WI38 (cell line): ENCODE data around the gene TRIO.

ENCODE experiments used
- H3K4me3 ChIP-seq: 2 replicates; pipeline ENCODE4 v1.5.1; 2011; ENCODE audit warnings: low read depth, mild to moderate bottlenecking, control low read depth, low read length
- CTCF ChIP-seq: IDR thresholded peaks from 2 replicates; pipeline ENCODE4 v1.5.1; 2012; ENCODE audit warnings: low read depth, mild to moderate bottlenecking, control low read depth, low read length

Gene TRIO

GRCh38 chr5:14405267-14405666, 262.1 kb downstream of the TRIO start:
- no peak overlapping the region for H3K4me3 ChIP-seq
- peak; percentile 27; the same call in 1 of the 2 replicates for TF ChIP-seq CTCF

- no peak overlapping the region for H3K4me3 ChIP-seq
- TF ChIP-seq CTCF = no peak
These were observed 262.8 kb downstream of the TRIO start for GRCh38 chr5:14405706-14406553.

DNA sequence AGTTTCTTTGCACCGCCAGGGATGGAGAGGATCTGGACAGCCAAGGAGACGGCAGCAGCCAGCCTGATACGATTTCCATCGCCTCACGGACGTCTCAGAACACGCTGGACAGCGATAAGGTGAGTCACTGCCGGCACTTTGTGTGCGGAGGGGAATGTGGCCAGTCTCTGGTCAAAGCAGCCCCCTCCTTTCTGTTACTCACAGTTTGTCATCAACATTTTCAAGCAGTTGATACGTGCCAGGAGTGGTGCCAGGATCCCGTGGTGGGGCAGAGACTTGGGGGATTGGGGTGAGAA, 263.4 kb downstream of the TRIO start:
- no peak overlapping the region for H3K4me3 ChIP-seq
- no peak for TF ChIP-seq CTCF

GRCh38 chr5:14407051-14407450, 263.9 kb downstream of the TRIO start:
- H3K4me3 ChIP-seq = no peak overlapping the region
- no peak for TF ChIP-seq CTCF

DNA sequence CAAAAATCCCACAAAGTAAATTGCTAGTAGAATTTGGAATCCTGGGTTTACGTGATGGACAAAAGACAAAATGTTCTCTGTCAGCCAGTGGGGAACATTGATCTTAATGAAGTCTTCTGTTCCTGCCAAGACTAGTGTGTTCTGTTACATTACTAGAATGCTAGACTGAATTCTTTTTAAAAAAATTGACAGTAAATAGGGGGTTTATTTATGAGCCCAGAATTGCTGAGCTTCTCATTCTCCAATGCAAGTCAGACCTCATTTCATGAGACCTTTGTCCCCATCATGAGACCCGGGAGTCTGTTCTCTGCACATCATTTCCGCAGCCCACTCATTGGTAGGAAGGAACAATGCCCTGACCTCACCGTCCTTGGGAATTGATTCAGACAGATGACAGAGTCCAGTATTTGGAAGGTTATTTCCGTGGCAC, 264.6 kb downstream of the TRIO start:
- H3K4me3 ChIP-seq = no peak overlapping the region
- TF ChIP-seq CTCF = no peak

DNA sequence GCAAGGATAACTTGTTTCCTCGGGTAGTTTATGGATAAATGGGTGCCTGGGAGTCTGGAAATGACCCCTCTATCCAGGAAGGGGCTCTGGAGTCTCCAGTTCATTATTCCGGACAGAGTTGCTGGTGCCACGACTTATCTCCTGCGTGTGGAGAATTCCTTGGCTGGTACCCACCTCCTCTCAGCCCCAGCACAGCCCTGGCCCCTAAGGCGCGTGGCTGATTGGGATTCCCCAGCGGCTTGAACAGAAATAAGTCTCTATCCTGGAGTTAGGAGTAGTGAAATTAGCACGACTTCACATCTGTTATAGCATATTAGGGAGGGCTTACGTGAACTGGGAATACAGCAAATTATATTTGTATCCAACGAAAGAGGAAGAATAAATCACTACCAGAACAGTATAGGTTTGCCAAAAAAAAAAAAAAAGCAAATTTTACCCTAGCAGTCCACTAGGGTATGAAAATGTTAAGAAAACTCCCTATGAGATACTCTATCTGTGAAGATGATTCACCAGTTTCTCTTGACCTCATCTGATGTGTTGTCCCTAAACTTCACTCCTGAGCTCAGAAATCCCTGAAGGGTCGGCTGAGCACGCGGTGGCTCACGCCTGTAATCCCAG, 265.9 kb downstream of the TRIO start:
- H3K4me3 ChIP-seq = no peak overlapping the region
- TF ChIP-seq CTCF = no peak

DNA sequence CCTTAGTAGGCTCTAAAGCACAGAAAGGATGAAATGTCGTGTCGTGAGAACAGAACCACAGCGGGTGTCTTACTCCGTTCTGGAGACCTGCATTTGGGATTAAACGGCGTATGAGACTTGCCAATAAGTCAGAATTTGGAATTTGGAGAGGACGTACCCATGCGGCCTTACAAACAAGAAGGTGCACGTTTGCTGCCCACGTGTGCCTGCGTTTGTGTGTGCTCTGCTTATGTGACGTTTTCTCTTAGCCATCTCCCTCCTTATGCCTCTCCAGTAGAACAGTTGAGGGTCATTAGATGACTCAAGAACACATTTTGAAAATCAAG, 266.9 kb downstream of the TRIO start:
- no peak overlapping the region for H3K4me3 ChIP-seq
- TF ChIP-seq CTCF = no peak
